Tibial nerve (tissue), 4 donors: ENCODE data around the gene ACOXL. TPM values are rescaled to one million over a fixed set of nuclear protein-coding genes. Genes with fewer than 3 reads are reported as not detected.

Source experiments
- DNase-seq, 2 donors: peaks; one replicate each; pipeline ENCODE4 v3.0.0-alpha.2; 2019; ENCODE audit warnings: low spot score in 2 of 2
- H3K27ac ChIP-seq, 4 donors: fragments of 200-600 bp; sonication (generic) in 3 of 4; one replicate each; pipeline ENCODE4 v1.5.1; 2017 to 2019; ENCODE audit warnings: mild to moderate bottlenecking in 1 of 4
- H3K27me3 ChIP-seq, 2 donors: fragments of 200-600 bp; sonication (generic) in 1 of 2; one replicate each; pipeline versions ENCODE4 v1.5.1 to v1.6.0; 2017 to 2019
- H3K36me3 ChIP-seq, 3 donors: fragments of 200-600 bp; sonication (generic); one replicate each; pipeline ENCODE4 v1.5.1; 2018 to 2019
- H3K4me1 ChIP-seq, 4 donors: fragments of 200-600 bp; sonication (generic) in 3 of 4; one replicate each; pipeline ENCODE4 v1.5.1; 2017 to 2019
- H3K4me3 ChIP-seq, 4 donors: fragments of 200-600 bp; sonication (generic) in 3 of 4; one replicate each; pipeline ENCODE4 v1.5.1; 2017 to 2019; ENCODE audit warnings: mild to moderate bottlenecking in 1 of 4, moderate library complexity in 1 of 4
- H3K9me3 ChIP-seq, 4 donors: fragments of 200-600 bp; sonication (generic) in 3 of 4; one replicate each; pipeline ENCODE4 v1.5.1; 2017 to 2019
- EP300 ChIP-seq, 2 donors: sonication (generic); formaldehyde crosslinking; IDR thresholded peaks; one replicate each; pipeline ENCODE4 v1.6.1; 2017; ENCODE audit warnings: antibody characterized with exemption in 2 of 2, mild to moderate bottlenecking in 1 of 2
- POLR2A ChIP-seq, 2 donors: fragments of 450-650 bp; IDR thresholded peaks; one replicate each; pipeline ENCODE4 v1.6.1; 2017; ENCODE audit warnings: antibody characterized with exemption in 2 of 2, mild to moderate bottlenecking in 2 of 2, moderate library complexity in 2 of 2
- WGBS, 2 donors: methylation state at CpG; one replicate each; pipeline ENCODE4 v1.1.5; 2018; 5-methylcytosine and 5-hydroxymethylcytosine counted together
- total RNA-seq, 4 donors: library from RNA; depleted of rRNA; stranded (reverse); fragments of >200 nt; gene quantifications; one replicate each; pipeline ENCODE4 v1.1.0, GENCODE V29; 2016
- TF ChIP-seq, protein P1 (sequence below), 5 experiments: fragments of 200-600 bp in 3 of 5; fragments of 450-650 bp in 2 of 5; sonication (generic) in 3 of 5; IDR thresholded peaks; one replicate each; pipeline ENCODE4 v1.5.1; 2016 to 2019; ENCODE audit warnings: antibody characterized with exemption in 5 of 5, mild to moderate bottlenecking in 3 of 5, moderate library complexity in 2 of 5

ACOXL gene
- total RNA-seq, 4 donors from 2014 or later: 0.30 TPM; not detected in 3

DNA sequence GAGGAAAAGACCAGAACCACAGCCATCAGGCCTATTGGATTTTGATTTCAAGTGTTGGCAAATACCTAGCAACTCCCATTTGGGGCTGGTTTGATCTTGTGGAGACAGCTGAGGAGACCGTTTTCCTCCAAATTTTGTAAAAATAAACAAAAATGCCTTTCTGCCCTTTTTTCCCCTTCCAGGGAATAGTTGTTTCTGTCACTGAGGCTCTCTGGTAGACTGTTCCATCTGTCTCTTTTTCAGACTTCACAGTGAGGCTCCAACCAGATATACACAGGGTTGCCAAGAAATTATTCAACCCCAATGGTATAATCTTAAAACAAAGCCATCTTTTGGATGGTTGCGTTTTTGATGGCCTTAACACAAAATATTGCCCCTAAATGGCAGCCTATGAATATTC, 115.7 kb downstream of the ACOXL start:
- 76 to 81% methylated on average over 2 of the region's 2 CpGs for WGBS, 2 donors
- TF ChIP-seq EP300 (IDR thresholded peaks at IDR 0.05) (no peak), POLR2A (IDR thresholded peaks at IDR 0.05) (no peak)
- TF ChIP-seq, protein P1, sequence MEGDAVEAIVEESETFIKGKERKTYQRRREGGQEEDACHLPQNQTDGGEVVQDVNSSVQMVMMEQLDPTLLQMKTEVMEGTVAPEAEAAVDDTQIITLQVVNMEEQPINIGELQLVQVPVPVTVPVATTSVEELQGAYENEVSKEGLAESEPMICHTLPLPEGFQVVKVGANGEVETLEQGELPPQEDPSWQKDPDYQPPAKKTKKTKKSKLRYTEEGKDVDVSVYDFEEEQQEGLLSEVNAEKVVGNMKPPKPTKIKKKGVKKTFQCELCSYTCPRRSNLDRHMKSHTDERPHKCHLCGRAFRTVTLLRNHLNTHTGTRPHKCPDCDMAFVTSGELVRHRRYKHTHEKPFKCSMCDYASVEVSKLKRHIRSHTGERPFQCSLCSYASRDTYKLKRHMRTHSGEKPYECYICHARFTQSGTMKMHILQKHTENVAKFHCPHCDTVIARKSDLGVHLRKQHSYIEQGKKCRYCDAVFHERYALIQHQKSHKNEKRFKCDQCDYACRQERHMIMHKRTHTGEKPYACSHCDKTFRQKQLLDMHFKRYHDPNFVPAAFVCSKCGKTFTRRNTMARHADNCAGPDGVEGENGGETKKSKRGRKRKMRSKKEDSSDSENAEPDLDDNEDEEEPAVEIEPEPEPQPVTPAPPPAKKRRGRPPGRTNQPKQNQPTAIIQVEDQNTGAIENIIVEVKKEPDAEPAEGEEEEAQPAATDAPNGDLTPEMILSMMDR (IDR thresholded peaks at IDR 0.05): no peak
- Histone ChIP-seq H3K27me3 (no peaks in the 10 kb centered on the region), H3K27ac (no peak overlapping the region), H3K9me3 (no peaks in the 10 kb centered on the region), H3K4me3 (no peak overlapping the region), H3K4me1 (no peaks in the 10 kb centered on the region), H3K36me3 (no peaks in the 10 kb centered on the region)
- no peak for DNase-seq

DNA sequence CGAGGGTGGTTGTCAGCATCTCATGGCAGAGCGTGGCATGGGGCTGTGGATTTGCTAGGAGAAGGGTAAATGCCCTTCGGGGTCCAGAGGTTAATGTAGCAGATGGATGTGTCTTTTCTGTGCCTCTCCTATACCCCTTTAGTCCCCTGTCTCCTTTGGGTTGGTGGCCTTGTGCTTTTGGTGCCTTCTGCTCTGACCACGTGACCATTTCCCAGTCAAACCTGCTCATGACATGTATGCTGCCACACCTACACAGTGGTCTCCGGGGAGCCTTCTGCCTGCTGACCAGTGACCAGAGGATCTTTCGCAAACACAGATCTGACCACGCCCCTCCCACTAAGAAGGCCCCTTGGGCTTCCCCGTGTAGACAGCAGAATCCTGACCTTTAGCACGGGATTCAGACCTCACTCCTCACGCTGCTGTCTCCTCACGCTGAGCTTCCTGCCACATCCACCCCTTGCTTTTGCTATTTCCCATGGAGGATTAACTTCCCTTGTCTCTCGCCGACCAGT, 116.2 kb downstream of the ACOXL start:
- no peaks in the 10 kb centered on the region for H3K4me1 ChIP-seq
- TF ChIP-seq POLR2A (IDR thresholded peaks at IDR 0.05) (no peak), EP300 (IDR thresholded peaks at IDR 0.05) (no peak)
- TF ChIP-seq, protein P1 (IDR thresholded peaks at IDR 0.05): no peak
- H3K9me3 ChIP-seq: no peaks in the 10 kb centered on the region
- H3K4me3 ChIP-seq: no peak overlapping the region
- H3K27ac ChIP-seq: no peak overlapping the region
- no peak for DNase-seq
- H3K36me3 ChIP-seq: no peaks in the 10 kb centered on the region
- H3K27me3 ChIP-seq: no peaks in the 10 kb centered on the region
- WGBS, 2 donors: 68 to 77% methylated on average over 13 of the region's 13 CpGs

DNA sequence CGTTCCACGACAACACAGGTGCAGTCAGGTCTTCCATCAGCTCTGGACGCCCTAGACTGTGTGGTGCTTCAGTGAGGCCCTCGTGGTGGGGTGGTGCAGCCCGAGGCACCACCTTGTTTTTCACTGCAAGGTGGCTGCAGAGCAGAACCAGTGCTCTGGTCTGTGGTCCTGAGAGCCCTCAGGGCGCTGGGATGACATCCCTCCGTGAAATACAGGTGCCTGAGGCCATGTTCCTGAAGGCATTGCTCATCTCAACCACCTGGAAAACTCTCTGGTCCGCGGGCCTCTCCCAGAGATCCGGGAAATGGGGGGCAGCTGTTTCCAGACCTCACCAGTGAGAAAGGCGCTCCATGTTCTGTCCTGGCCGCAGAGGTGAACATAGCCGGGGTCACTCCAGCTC, 119.2 kb downstream of the ACOXL start:
- Histone ChIP-seq H3K27ac (no peak overlapping the region), H3K4me3 (no peak overlapping the region), H3K9me3 (no peaks in the 10 kb centered on the region), H3K4me1 (no peaks in the 10 kb centered on the region), H3K27me3 (no peaks in the 10 kb centered on the region), H3K36me3 (no peaks in the 10 kb centered on the region)
- no peak for DNase-seq
- WGBS, 2 donors: 84 to 90% methylated on average over 8 to 13 of the region's 13 CpGs
- TF ChIP-seq POLR2A (IDR thresholded peaks at IDR 0.05): no peak
- no peak for TF ChIP-seq EP300 (IDR thresholded peaks at IDR 0.05)
- TF ChIP-seq, protein P1 (IDR thresholded peaks at IDR 0.05): no peak

DNA sequence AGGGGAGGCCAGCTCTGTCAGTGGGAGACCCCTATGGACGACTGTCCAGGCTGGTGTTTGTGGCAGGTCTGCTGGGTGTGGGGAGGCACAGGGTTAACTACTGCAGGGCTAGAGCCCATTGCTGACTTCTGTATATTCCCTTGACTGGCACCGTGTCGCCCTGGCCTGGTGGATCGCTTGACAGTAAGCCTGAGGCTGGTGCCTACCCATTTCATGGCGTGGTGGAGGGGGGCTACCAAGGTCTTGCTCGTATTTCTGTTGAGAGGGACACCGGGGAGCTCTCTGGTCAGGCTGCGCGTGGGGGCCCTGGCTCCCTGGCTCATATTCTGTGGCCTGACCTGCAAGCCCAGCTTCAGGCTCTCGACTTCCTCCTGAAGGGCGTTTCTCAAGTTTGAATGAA, 119.7 kb downstream of the ACOXL start:
- H3K36me3 ChIP-seq: no peaks in the 10 kb centered on the region
- no peaks in the 10 kb centered on the region for H3K4me1 ChIP-seq
- H3K9me3 ChIP-seq: no peaks in the 10 kb centered on the region
- WGBS, 2 donors: 90 to 93% methylated on average over 11 of the region's 11 CpGs
- H3K27me3 ChIP-seq: peaks cover 0 to 2% of the 10 kb centered on the region in 2 donors
- no peak for DNase-seq
- no peak overlapping the region for H3K4me3 ChIP-seq
- no peak for TF ChIP-seq EP300 (IDR thresholded peaks at IDR 0.05)
- TF ChIP-seq, protein P1 (IDR thresholded peaks at IDR 0.05): no peak
- TF ChIP-seq POLR2A (IDR thresholded peaks at IDR 0.05): no peak
- no peak overlapping the region for H3K27ac ChIP-seq

DNA sequence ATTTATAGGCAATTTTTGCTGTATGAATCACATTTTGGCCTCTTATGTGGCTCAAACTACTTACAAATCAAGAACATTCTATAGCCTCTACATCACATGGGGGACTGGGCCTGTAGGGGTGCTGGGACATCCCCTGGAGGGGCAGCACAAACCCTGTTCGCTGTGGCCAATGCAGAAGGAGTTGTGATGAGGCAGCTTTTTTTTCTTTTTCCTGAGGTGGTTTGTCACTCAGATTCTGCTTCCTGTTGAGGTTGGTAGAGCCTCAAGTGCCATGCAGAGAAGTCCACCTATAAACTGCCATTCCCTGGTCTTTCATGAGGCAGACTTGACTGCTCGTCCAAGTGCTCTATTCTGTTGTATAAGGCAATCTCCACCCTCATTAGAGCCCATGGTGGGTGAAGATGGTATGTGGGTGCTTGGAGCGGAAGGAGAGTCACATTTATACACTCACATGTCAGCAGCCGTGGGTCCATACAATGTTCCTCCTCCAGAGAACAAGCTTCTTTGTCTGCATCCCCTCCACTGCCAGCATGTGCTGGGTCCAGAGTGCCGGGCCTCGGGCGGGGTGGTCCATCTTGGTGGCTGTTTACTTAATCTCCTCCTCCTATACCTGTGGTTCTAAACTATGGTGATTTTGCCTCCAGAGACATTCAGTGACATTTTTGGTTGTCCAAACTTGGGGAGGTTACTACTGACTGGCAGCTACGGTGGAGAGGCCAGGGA, 120.3 kb downstream of the ACOXL start:
- WGBS, 2 donors: 85 to 91% methylated on average over 8 of the region's 8 CpGs
- Histone ChIP-seq H3K4me3 (no peak overlapping the region), H3K27me3 (peaks cover 0 to 8% of the 10 kb centered on the region in 2 donors), H3K4me1 (no peaks in the 10 kb centered on the region), H3K9me3 (no peaks in the 10 kb centered on the region), H3K36me3 (no peaks in the 10 kb centered on the region), H3K27ac (no peak overlapping the region)
- no peak for DNase-seq
- TF ChIP-seq EP300 (IDR thresholded peaks at IDR 0.05): no peak
- TF ChIP-seq, protein P1 (IDR thresholded peaks at IDR 0.05): no peak
- TF ChIP-seq POLR2A (IDR thresholded peaks at IDR 0.05): no peak
